Hepatocyte (in vitro differentiated cells): Measurements from ENCODE around the gene RNPC3.

Experiments
- EZH2phosphoT487 ChIP-seq: fragments of 200-600 bp; sonication (generic); IDR thresholded peaks from one replicate; pipeline ENCODE4 v1.6.1; 2018; ENCODE audit warnings: antibody characterized with exemption, mild to moderate bottlenecking, low read depth, moderate library complexity; ENCODE audit not compliant: unreplicated experiment, severe bottlenecking
- TF ChIP-seq, protein P1 (sequence below): fragments of 200-600 bp; sonication (generic); IDR thresholded peaks from 2 replicates; pipeline ENCODE4 v1.5.1; 2016; ENCODE audit warnings: antibody characterized with exemption, mild to moderate bottlenecking; ENCODE audit not compliant: poor library complexity

DNA sequence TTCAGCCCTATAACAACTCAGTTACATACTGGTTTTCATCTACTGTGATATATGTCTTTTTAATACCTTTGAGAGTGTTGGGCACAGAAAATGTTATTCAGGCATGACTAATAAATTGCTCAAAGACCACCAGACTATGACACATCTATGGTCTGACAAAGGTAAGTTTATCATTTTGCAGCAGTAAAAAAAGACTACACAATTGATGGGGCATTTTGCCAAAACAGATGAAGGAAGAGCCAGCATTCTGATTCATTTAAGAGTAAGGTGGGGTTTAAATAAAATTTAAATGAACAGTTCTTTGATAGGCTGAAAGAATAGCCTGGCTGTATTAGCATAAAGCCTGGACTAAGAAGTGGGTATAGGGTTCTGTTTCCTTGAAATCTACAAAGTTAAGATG is 8.8 kb upstream of the RNPC3 start:
- TF ChIP-seq, protein P1, sequence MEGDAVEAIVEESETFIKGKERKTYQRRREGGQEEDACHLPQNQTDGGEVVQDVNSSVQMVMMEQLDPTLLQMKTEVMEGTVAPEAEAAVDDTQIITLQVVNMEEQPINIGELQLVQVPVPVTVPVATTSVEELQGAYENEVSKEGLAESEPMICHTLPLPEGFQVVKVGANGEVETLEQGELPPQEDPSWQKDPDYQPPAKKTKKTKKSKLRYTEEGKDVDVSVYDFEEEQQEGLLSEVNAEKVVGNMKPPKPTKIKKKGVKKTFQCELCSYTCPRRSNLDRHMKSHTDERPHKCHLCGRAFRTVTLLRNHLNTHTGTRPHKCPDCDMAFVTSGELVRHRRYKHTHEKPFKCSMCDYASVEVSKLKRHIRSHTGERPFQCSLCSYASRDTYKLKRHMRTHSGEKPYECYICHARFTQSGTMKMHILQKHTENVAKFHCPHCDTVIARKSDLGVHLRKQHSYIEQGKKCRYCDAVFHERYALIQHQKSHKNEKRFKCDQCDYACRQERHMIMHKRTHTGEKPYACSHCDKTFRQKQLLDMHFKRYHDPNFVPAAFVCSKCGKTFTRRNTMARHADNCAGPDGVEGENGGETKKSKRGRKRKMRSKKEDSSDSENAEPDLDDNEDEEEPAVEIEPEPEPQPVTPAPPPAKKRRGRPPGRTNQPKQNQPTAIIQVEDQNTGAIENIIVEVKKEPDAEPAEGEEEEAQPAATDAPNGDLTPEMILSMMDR = no peak
- TF ChIP-seq EZH2phosphoT487 = no peak
